Large intestine (tissue), 3 donors: ENCODE data around the gene GINS3. TPM values are rescaled to one million over a fixed set of nuclear protein-coding genes. Genes with fewer than 3 reads are reported as not detected.
"Not testable (repeated sequence)": the region's sequence is repeated elsewhere in the genome, so short reads cannot be mapped to it uniquely, and the experiment has no call there.

Experiments used
- DNase-seq, 2 donors: peaks; one replicate each; pipeline versions ENCODE4 v3.0.0 to v3.0.0-alpha.2; 2013
- H3K27ac ChIP-seq: one replicate; pipeline ENCODE4 v1.5.1; 2013; ENCODE audit warnings: low read length
- H3K27me3 ChIP-seq: 2 replicates; pipeline ENCODE4 v1.6.1; 2013; ENCODE audit warnings: low read length; ENCODE audit not compliant: control insufficient read depth, insufficient read depth
- H3K36me3 ChIP-seq: 2 replicates; pipeline ENCODE4 v1.6.1; 2013; ENCODE audit warnings: low read length; ENCODE audit not compliant: control insufficient read depth, insufficient read depth
- H3K4me1 ChIP-seq: one replicate; pipeline ENCODE4 v1.6.1; 2013; ENCODE audit warnings: low read length; ENCODE audit not compliant: control insufficient read depth, insufficient read depth
- H3K4me3 ChIP-seq: one replicate; pipeline ENCODE4 v1.5.1; 2013; ENCODE audit warnings: low read length
- H3K9me3 ChIP-seq: one replicate; pipeline ENCODE4 v1.6.1; 2013; ENCODE audit warnings: mild to moderate bottlenecking, low read depth, low read length, moderate library complexity; ENCODE audit not compliant: control insufficient read depth
- WGBS: methylation state at CpG from one replicate; pipeline ENCODE4 v1.1.5; 2013; ENCODE audit warnings: low lambda C conversion rate; ENCODE audit not compliant: insufficient coverage; 5-methylcytosine and 5-hydroxymethylcytosine counted together
- polyA plus RNA-seq: library from polyadenylated mRNA; unstranded; fragments of 120-200 nt; gene quantifications from one replicate; pipeline ENCODE4 v1.2.1, GENCODE V29; 2013

The GINS3 gene
- polyA plus RNA-seq, 1 donor = 7.6 TPM

DNA sequence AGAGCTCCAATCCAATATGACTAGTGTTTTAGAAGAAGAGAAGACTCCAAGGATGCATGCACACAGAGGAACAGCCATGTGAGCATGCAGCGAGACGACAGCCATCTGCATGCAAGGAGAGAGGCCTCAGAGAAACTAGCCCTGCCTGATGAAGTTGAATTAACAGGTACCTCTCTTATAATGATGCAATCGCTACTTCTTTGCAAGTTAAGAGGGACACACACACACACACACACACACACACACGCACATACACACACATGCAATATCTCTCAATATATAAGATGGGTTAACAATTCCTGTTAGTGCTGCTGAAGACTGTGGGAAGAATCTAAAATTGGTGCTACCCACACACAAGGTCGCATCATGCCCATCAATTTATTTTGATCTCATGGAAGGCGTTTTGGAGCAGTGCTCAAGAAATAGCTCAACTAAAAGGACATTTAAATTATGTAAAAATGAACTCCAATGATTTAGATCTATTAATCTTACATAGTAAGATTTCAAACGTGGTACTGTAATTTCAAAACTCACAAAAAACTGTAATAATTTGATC lies 7.0 kb upstream of the GINS3 start:
- Histone ChIP-seq H3K27ac (no peak overlapping the region), H3K4me1 (no peaks in the 10 kb centered on the region), H3K9me3 (no peaks in the 10 kb centered on the region), H3K4me3 (no peak overlapping the region), H3K27me3 (peaks cover 5% of the 10 kb centered on the region), H3K36me3 (no peaks in the 10 kb centered on the region)
- WGBS = 50% methylated on average over 1 of the region's 7 CpGs
- no peak for DNase-seq

DNA sequence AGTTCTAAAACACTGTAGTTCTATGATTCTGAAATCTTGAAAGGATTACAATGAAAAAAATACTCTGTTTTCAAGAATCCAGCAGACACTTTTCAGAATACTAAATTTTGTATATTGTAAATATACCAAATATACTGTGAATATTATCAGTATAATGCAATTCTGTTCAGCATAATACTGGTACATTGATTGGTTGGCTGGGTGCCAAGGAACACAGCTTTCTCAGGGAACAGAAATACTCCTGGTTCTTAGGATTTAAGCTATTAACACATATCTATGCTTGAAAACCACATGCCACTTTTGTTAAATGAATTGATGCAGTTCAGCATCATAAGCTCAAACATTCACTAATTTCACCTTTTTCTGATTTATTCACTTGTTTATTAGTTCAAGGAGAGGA lies 2.5 kb upstream of the GINS3 start:
- Histone ChIP-seq H3K4me1 (peaks cover 4% of the 10 kb centered on the region), H3K9me3 (no peaks in the 10 kb centered on the region), H3K4me3 (no peak overlapping the region), H3K27ac (no peak overlapping the region), H3K27me3 (peaks cover 14% of the 10 kb centered on the region), H3K36me3 (no peaks in the 10 kb centered on the region)
- no peak for DNase-seq

DNA sequence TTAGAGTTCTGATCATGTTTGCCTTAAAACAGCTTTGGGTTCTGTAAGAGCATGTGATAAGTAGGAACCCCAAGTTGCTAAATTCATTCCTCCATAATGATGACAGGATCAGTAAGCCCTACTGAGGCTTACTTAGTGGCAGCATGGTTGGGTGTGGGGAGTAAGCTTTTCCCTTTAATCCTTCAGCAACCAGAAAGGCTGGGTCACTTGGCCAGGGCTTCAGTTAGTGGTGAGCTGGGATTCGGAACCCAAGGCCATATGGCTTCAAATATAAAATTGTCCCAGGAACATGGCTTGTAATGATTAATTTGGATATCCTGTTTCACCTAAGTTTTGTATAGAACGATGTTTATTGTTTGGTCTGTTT lies 850 bp downstream of the GINS3 start:
- H3K27me3 ChIP-seq = peaks cover 14% of the 10 kb centered on the region
- H3K4me1 ChIP-seq = peaks cover 4% of the 10 kb centered on the region
- peak in 1 of 2 donors; percentile 7 for DNase-seq
- H3K36me3 ChIP-seq = no peaks in the 10 kb centered on the region
- peaks cover 4% of the 10 kb centered on the region for H3K9me3 ChIP-seq
- 60% methylated on average over 2 of the region's 2 CpGs for WGBS
- peak overlapping the region; percentile 74 for H3K27ac ChIP-seq
- H3K4me3 ChIP-seq = peak overlapping the region; percentile 100

GRCh38 chr16:58396897-58397296 lies 4.6 kb downstream of the GINS3 start:
- H3K4me3 ChIP-seq, H3K27ac ChIP-seq, H3K4me1 ChIP-seq, DNase-seq, H3K36me3 ChIP-seq, H3K27me3 ChIP-seq, H3K9me3 ChIP-seq: not testable (repeated sequence)
- no CpG with 5 or more reads among the region's 26 CpGs for WGBS

- H3K36me3 ChIP-seq = peaks cover 4% of the 10 kb centered on the region
- no peak for DNase-seq
- H3K4me1 ChIP-seq = no peaks in the 10 kb centered on the region
- no peak overlapping the region for H3K27ac ChIP-seq
- H3K4me3 ChIP-seq = no peak overlapping the region
- no peaks in the 10 kb centered on the region for H3K27me3 ChIP-seq
- 60% methylated on average over 1 of the region's 1 CpG for WGBS
- H3K9me3 ChIP-seq = peaks cover 4% of the 10 kb centered on the region
Observed at GRCh38 chr16:58399718-58400633, 7.7 kb downstream of the GINS3 start.

GRCh38 chr16:58401305-58401704 lies 9.0 kb downstream of the GINS3 start:
- H3K27me3 ChIP-seq, H3K4me1 ChIP-seq, H3K36me3 ChIP-seq, H3K27ac ChIP-seq, H3K4me3 ChIP-seq, DNase-seq, H3K9me3 ChIP-seq: not testable (repeated sequence)
- no CpG with 5 or more reads among the region's 3 CpGs for WGBS

- H3K36me3 ChIP-seq = peaks cover 5% of the 10 kb centered on the region
- H3K9me3 ChIP-seq = no peaks in the 10 kb centered on the region
- no peak for DNase-seq
- no peak overlapping the region for H3K27ac ChIP-seq
- 80% methylated on average over 1 of the region's 7 CpGs for WGBS
- H3K4me3 ChIP-seq = no peak overlapping the region
- H3K4me1 ChIP-seq = no peaks in the 10 kb centered on the region
- no peaks in the 10 kb centered on the region for H3K27me3 ChIP-seq
Observed at GRCh38 chr16:58402796-58403195, 10.5 kb downstream of the GINS3 start.

- Histone ChIP-seq H3K27me3 (no peaks in the 10 kb centered on the region), H3K4me1 (no peaks in the 10 kb centered on the region), H3K9me3 (no peaks in the 10 kb centered on the region), H3K36me3 (peaks cover 3% of the 10 kb centered on the region), H3K27ac (no peak overlapping the region), H3K4me3 (no peak overlapping the region)
- WGBS = 100% methylated on average over 1 of the region's 6 CpGs
- no peak for DNase-seq
Observed at GRCh38 chr16:58409316-58409973, 17.2 kb downstream of the GINS3 start.

DNA sequence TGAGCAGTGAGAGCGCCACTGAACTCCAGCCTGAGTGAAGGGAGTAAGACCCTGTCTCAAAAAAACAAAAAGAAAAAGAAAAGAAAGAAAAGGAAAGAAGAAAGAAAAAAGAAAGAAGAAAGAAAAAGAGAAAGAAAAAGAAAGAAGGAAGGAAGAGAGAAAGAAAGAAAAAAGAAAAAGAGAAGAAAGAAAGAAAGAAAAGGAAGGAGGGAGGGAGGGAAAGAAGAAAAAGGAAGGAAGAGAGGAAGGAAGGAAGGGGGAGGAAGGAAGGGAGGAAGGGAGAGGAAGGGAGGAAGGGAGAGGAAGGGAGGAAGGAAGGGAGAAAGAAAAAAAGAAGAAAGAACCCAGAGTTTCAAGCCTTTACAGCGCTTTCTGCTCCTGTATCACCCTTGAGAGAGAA lies 19.1 kb downstream of the GINS3 start:
- Histone ChIP-seq H3K4me3 (no peak overlapping the region), H3K9me3 (no peaks in the 10 kb centered on the region), H3K36me3 (no peaks in the 10 kb centered on the region), H3K27me3 (no peaks in the 10 kb centered on the region), H3K27ac (no peak overlapping the region), H3K4me1 (no peaks in the 10 kb centered on the region)
- no peak for DNase-seq
- WGBS = 93% methylated on average over 2 of the region's 2 CpGs

- DNase-seq = no peak
- no peaks in the 10 kb centered on the region for H3K27me3 ChIP-seq
- H3K4me3 ChIP-seq = no peak overlapping the region
- H3K4me1 ChIP-seq = no peaks in the 10 kb centered on the region
- WGBS = 88% methylated on average over 1 of the region's 7 CpGs
- H3K27ac ChIP-seq = no peak overlapping the region
- H3K36me3 ChIP-seq = no peaks in the 10 kb centered on the region
- no peaks in the 10 kb centered on the region for H3K9me3 ChIP-seq
Observed at GRCh38 chr16:58411736-58412614, 19.7 kb downstream of the GINS3 start.
